Astrocyte of the spinal cord (primary cell): Measurements from ENCODE around the gene RASGRF2.

Source experiments
- DNase-seq: peaks from one replicate; pipeline ENCODE4 v3.0.0; 2011; ENCODE audit warnings: low read depth, low spot score
- H3K4me3 ChIP-seq: 2 replicates; pipeline ENCODE4 v1.5.1; 2011; ENCODE audit warnings: low read depth, mild to moderate bottlenecking, low read length, moderate library complexity
- in situ Hi-C: cut with HindIII; loops from 2 replicates; pipeline ENCODE4 v1.10.0; 2017; ENCODE audit warnings: low sequenced_read_pairs
- TF ChIP-seq, protein P1 (sequence below): IDR thresholded peaks from 2 replicates; pipeline ENCODE4 v1.5.1; 2012; ENCODE audit warnings: low read depth, mild to moderate bottlenecking, low read length, inconsistent platforms

RASGRF2 gene

DNA sequence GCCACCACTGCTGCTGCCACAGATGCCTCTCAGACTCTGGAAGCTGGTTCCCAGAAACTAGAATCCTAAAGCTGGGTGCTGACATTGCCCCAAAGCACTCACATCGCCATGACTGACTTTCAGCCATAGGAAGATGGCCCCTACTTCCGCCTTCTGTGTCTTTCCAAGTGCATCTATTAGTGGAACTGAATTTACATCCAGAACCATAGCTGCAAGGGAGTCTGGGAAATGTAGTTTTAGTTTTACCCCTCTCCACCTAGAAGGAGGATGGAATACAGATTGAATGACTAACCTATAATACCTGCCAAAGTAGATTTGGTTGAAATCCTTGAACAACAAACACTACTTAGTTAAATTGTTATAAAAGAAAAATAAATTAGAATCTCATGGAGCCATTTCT is 118.8 kb downstream of the RASGRF2 start:
- TF ChIP-seq, protein P1, sequence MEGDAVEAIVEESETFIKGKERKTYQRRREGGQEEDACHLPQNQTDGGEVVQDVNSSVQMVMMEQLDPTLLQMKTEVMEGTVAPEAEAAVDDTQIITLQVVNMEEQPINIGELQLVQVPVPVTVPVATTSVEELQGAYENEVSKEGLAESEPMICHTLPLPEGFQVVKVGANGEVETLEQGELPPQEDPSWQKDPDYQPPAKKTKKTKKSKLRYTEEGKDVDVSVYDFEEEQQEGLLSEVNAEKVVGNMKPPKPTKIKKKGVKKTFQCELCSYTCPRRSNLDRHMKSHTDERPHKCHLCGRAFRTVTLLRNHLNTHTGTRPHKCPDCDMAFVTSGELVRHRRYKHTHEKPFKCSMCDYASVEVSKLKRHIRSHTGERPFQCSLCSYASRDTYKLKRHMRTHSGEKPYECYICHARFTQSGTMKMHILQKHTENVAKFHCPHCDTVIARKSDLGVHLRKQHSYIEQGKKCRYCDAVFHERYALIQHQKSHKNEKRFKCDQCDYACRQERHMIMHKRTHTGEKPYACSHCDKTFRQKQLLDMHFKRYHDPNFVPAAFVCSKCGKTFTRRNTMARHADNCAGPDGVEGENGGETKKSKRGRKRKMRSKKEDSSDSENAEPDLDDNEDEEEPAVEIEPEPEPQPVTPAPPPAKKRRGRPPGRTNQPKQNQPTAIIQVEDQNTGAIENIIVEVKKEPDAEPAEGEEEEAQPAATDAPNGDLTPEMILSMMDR, result no peak
- in situ Hi-C loops, result no loop called here
- no peak overlapping the region for H3K4me3 ChIP-seq
- no peak for DNase-seq

DNA sequence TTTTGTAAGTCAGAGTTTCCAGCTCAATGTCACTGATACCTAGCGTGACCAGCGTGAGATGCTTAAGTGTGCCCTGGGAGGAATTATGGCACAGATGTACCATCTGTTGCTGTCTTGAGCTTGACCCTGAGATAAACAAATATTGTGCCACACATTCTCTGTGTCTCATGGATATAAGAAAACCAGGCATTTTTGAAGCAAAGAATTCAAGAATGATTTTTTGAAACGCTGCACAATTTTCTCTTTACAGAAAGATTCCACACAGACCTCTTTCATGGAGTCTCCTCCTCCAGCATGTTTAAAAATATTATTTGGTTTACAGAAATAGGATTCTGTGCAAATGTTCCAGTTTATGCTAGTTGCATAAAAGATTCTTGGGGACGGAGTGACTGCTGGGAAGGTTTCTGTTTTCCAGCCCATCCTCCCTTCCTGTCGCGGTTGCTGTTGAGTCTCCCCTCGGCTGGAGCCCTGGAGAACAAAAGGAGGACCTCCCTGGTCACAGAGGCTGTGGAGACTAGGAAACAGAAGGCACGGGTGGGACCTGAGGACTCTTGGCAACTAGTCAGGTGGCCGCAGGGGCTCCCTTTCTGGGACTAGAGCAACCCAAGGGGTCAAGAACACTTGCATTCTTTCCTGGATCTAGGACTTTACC is 120.8 kb downstream of the RASGRF2 start:
- DNase-seq, result no peak
- H3K4me3 ChIP-seq, result no peak overlapping the region
- TF ChIP-seq, protein P1, result no peak
- in situ Hi-C loops, result no loop called here

DNA sequence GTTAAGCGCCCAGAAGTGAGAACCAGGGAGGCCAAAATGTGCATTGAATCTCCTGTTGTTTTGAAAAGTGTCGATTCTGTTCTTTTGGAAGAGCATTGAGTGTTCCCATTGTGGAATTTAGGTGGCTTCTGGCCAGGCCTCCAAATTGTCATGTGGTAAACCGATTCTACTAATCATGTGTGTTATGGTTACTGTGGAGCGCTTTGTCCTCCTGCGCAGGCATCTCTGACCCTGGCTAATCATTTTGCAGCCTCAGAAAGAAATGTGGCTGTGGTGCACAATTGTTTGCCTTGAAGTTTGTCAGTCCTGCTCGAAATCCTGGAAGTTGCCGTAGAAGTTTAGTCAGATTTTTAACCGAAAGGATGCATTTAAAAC is 121.3 kb downstream of the RASGRF2 start:
- in situ Hi-C loops, result no loop called here
- no peak overlapping the region for H3K4me3 ChIP-seq
- TF ChIP-seq, protein P1, result no peak
- peak; percentile 65 for DNase-seq

DNA sequence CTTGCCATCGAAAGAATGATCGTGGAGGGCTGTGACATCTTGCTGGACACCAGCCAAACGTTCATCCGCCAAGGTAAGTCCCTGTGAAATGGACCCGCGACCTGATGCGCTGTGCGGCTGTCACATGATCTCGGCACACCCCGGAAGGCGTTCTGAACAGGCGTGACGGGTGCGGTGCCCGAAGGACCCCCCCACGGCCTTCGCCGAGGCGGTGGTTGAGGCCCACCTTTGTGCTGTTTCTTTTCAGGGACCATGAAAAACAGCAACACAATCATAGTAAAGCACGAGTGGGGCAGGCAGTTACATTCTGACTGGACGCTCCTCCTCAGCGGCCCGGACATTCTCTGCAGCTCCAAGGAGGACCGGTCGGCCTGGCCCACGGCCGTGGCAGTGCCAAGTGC is 126.7 kb downstream of the RASGRF2 start:
- in situ Hi-C loops, result no loop called here
- H3K4me3 ChIP-seq, result no peak overlapping the region
- TF ChIP-seq, protein P1, result no peak
- no peak for DNase-seq

DNA sequence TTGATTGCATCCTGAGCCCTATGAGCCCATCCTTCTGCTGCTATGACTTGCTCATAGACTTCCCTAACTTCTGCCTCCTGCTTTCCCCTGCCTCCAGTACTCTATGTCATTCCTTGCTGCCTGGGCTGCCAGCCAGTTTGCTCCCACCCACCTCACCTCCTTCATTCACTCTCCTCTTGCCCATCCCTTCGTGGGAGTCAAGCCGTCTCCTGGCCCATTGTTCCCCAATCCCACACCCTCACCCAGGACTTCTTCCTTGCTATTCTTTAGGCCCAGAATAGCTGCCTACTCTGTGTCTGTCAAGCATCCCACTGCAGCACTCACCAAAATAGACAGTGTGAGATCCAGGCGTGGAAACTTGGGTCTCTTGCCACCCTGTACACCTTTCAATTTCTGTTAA is 131.0 kb downstream of the RASGRF2 start:
- in situ Hi-C loops, result no loop called here
- H3K4me3 ChIP-seq, result no peak overlapping the region
- no peak for DNase-seq
- TF ChIP-seq, protein P1, result no peak

DNA sequence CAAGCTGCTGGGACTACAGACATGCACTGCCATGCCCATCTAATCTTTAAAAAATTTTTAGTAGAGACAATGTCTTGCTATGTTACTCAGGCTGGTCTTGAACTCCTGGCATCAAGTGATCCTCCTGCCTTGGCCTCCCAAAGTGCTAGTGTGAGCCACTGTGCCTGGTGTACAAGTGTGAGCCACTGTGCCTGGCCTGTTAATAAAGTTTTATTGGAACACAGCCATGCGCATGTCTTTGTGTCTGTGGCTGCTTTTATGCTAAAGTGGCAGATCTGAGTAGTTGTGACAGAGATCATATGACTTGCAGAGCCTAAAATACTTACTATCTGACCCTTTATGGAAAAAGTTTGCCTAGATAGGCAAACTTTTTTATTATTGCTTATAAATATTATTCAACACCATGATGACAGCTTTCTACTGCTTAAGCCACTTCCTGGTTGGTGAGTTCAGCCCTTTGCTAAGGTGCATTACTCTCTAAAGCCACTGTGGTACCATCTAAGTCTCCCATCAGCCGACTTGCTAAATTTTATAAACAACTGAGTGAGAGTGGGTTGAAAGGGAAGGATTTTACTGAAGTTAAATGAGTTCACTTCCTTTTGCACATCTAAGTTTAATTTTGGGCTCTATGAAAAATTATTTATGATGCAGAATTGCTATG is 133.5 kb downstream of the RASGRF2 start:
- DNase-seq, result no peak
- TF ChIP-seq, protein P1, result no peak
- no peak overlapping the region for H3K4me3 ChIP-seq
- in situ Hi-C loops, result no loop called here
